Measurements from ENCODE around the gene BLVRA. TPM values are rescaled to one million over a fixed set of nuclear protein-coding genes. Genes with fewer than 3 reads are reported as not detected.
A peak's percentile ranks its signal among the peaks of the same experiment; 100 is the strongest.
"Not testable (repeated sequence)": the region's sequence is repeated elsewhere in the genome, so short reads cannot be mapped to it uniquely, and the experiment has no call there.

BLVRA gene
- total RNA-seq, 1 donor from 2014 or later = 27.7 TPM

DNA sequence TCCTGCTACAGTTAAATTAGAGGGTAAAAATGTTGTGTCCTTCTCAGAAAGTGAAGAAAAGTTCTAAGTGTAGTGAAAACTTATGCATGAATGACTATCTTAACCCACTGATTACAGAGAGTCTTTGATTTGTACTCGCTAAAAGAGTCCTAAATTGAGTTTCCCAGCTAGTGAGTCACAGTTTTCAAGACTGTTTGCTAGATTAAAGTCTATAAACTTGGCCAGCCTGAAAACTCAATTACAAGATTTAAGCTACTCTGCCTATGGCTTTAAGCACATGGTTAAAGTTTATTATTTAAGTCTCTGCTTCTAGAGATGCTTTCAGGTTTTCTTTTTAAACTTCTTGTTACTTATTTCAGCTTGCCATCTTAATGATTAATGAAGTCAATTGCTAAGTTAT is 66.5 kb downstream of the BLVRA start:
- Histone ChIP-seq H3K27me3 (ENCODE audit: control insufficient read depth in 3 of 3, insufficient read depth in 3 of 3, low read length in 3 of 3) (peaks cover 0 to 3% (median 0%) of the 10 kb centered on the region in 3 donors), H3K27ac (ENCODE audit: low read depth, low read length) (no peak overlapping the region), H3K36me3 (ENCODE audit: control insufficient read depth in 3 of 3, insufficient read depth in 3 of 3, low read length in 3 of 3) (no peaks in the 10 kb centered on the region), H3K9ac (ENCODE audit: low read depth in 1 of 3, low read length in 3 of 3) (no peak overlapping the region), H3K4me1 (ENCODE audit: control insufficient read depth in 3 of 3, insufficient read depth in 3 of 3, low read length in 3 of 3) (no peaks in the 10 kb centered on the region), H3K4me3 (ENCODE audit: low read length in 3 of 3) (no peak overlapping the region), H3K9me3 (ENCODE audit: control insufficient read depth in 3 of 3, low read length in 3 of 3) (no peaks in the 10 kb centered on the region)

DNA sequence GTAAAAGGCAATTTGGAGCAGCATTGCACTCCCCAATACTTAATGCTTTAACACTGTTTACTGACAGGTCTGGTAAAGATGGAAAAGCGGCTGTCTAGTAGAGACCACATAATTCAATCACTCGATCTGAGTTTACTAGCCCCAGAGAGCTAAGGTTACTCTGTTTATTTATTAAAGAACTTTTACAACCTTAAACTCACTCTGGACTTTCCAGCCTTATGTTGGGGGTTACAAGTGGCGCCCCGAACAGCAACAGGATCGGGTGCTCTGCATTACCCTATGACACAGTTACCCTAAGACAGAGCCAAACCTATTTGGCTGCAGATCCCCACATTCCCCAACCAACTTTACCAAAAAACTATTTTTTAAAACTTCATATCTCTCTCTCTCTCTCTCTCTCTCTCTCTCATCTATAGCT is 66.9 kb downstream of the BLVRA start:
- H3K4me1 ChIP-seq (ENCODE audit: control insufficient read depth in 3 of 3, insufficient read depth in 3 of 3, low read length in 3 of 3) = no peaks in the 10 kb centered on the region
- no peak overlapping the region for H3K27ac ChIP-seq (ENCODE audit: low read depth, low read length)
- H3K4me3 ChIP-seq (ENCODE audit: low read length in 3 of 3) = no peak overlapping the region
- H3K27me3 ChIP-seq (ENCODE audit: control insufficient read depth in 3 of 3, insufficient read depth in 3 of 3, low read length in 3 of 3) = peaks cover 0 to 3% (median 0%) of the 10 kb centered on the region in 3 donors
- no peak overlapping the region for H3K9ac ChIP-seq (ENCODE audit: low read depth in 1 of 3, low read length in 3 of 3)
- H3K9me3 ChIP-seq (ENCODE audit: control insufficient read depth in 3 of 3, low read length in 3 of 3) = no peaks in the 10 kb centered on the region
- H3K36me3 ChIP-seq (ENCODE audit: control insufficient read depth in 3 of 3, insufficient read depth in 3 of 3, low read length in 3 of 3) = no peaks in the 10 kb centered on the region

DNA sequence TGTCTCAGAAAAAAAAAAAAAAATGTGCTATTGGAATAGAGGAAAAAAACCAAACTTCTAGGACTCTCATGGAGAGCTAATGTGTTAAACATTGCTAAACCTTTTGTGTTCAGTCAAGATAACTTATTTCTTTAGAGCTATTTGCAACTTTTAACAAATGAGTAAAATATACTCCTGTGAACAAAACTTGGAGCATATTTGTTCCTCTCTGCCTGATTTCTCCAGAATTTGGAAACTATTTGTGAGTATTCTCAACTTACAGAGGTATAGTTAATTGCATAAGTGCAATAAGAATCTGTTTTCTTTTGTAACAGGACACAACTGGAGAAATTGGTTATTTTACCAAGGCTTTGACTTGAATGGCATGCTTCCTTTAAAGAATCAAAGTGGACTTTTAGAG is 72.4 kb downstream of the BLVRA start:
- H3K4me3 ChIP-seq (ENCODE audit: low read length in 3 of 3); H3K27me3 ChIP-seq (ENCODE audit: control insufficient read depth in 3 of 3, insufficient read depth in 3 of 3, low read length in 3 of 3); H3K36me3 ChIP-seq (ENCODE audit: control insufficient read depth in 3 of 3, insufficient read depth in 3 of 3, low read length in 3 of 3); H3K9me3 ChIP-seq (ENCODE audit: control insufficient read depth in 3 of 3, low read length in 3 of 3); H3K27ac ChIP-seq (ENCODE audit: low read depth, low read length); H3K4me1 ChIP-seq (ENCODE audit: control insufficient read depth in 3 of 3, insufficient read depth in 3 of 3, low read length in 3 of 3); H3K9ac ChIP-seq (ENCODE audit: low read depth in 1 of 3, low read length in 3 of 3): not testable (repeated sequence)

DNA sequence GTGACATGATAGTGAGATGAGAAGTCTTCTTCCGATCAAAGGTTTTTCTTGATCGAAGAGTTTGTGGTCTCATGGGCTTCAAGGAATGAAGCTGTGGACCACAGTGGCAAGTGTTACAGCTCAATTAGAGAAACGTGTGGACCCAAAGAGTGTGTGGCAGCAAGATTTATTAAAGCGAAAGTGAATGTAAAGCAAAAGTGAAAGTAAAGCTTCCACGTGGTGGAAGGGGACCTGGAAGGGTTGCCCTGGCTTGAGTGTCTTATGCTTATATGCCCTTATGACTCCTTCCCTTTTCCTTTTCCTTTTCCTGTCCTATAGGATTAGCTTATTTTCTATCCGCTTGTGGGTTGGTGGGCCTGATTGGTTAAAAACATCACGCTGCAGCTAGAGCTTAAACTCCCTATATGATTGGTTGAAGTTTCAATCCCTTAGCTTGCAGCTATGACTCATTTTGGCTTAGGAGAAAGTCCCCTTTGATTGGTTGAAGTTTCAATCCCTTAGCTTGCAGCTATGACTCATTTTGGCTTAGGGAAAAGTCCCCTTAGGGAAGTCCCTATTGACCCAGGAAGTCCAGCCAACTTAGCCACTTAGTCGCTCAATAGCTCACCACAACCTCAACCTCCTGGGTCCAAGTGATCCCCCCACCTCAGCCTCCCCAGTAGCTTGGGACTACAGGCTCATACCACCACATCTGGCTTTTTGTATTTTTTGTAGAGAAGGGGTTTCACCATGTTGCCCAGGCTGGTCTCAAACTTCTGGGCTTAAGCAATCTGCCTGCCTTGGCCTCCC is 76.2 kb downstream of the BLVRA start:
- Histone ChIP-seq H3K27ac (ENCODE audit: low read depth, low read length) (no peak overlapping the region), H3K4me3 (ENCODE audit: low read length in 3 of 3) (peak overlapping the region in 2 of 3 donors; percentile 28 to 33), H3K4me1 (ENCODE audit: control insufficient read depth in 3 of 3, insufficient read depth in 3 of 3, low read length in 3 of 3) (no peaks in the 10 kb centered on the region), H3K9me3 (ENCODE audit: control insufficient read depth in 3 of 3, low read length in 3 of 3) (no peaks in the 10 kb centered on the region), H3K27me3 (ENCODE audit: control insufficient read depth in 3 of 3, insufficient read depth in 3 of 3, low read length in 3 of 3) (no peaks in the 10 kb centered on the region), H3K36me3 (ENCODE audit: control insufficient read depth in 3 of 3, insufficient read depth in 3 of 3, low read length in 3 of 3) (no peaks in the 10 kb centered on the region), H3K9ac (ENCODE audit: low read depth in 1 of 3, low read length in 3 of 3) (no peak overlapping the region)

DNA sequence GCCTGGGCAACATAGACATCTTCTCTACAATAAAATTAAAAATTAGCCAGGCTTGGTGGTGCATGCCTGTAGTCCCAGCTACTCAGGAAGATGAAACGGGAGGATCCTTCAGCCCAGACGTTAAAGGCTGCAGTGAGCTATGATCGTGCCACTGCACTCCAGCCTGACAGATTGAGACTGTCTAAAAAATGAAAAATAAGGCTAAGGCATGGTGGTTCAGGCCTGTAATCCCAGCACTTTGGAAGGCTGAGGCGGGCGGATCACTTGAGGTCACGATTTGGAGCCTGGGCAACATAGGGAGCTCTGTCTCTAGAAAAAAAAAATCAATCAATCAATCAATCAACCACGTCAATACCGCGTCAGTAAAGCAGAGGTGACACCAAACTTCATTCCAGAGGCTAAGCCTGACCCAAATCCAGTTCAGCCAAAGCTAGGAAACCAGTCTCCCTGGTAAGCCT is 79.8 kb downstream of the BLVRA start:
- Histone ChIP-seq H3K9ac (ENCODE audit: low read depth in 1 of 3, low read length in 3 of 3) (peak overlapping the region in 1 of 3 donors; percentile 66), H3K9me3 (ENCODE audit: control insufficient read depth in 3 of 3, low read length in 3 of 3) (no peaks in the 10 kb centered on the region), H3K4me1 (ENCODE audit: control insufficient read depth in 3 of 3, insufficient read depth in 3 of 3, low read length in 3 of 3) (no peaks in the 10 kb centered on the region), H3K4me3 (ENCODE audit: low read length in 3 of 3) (peak overlapping the region in 1 of 3 donors; percentile 67), H3K27me3 (ENCODE audit: control insufficient read depth in 3 of 3, insufficient read depth in 3 of 3, low read length in 3 of 3) (no peaks in the 10 kb centered on the region), H3K36me3 (ENCODE audit: control insufficient read depth in 3 of 3, insufficient read depth in 3 of 3, low read length in 3 of 3) (no peaks in the 10 kb centered on the region), H3K27ac (ENCODE audit: low read depth, low read length) (no peak overlapping the region)

DNA sequence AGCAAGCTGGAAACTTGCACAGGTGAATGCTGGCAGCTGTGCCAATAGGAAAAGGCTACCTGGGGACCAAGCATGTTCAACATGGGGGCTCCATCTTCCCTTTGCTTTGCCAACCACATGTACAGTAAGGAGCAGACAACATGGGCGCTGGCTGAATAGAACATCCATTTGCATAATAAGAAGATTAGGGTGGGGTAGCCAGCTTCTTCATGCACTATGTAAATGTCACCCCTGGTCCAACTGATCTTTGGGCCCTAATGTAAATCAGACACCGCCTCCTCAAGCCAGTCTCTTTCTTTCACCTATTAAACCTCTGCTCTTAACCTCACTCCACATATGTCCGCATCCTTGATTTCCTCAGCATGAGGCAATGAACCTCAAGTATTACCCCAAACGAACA is 84.8 kb downstream of the BLVRA start:
- Histone ChIP-seq H3K4me1 (ENCODE audit: control insufficient read depth in 3 of 3, insufficient read depth in 3 of 3, low read length in 3 of 3) (no peaks in the 10 kb centered on the region), H3K36me3 (ENCODE audit: control insufficient read depth in 3 of 3, insufficient read depth in 3 of 3, low read length in 3 of 3) (no peaks in the 10 kb centered on the region), H3K9me3 (ENCODE audit: control insufficient read depth in 3 of 3, low read length in 3 of 3) (no peaks in the 10 kb centered on the region), H3K27me3 (ENCODE audit: control insufficient read depth in 3 of 3, insufficient read depth in 3 of 3, low read length in 3 of 3) (no peaks in the 10 kb centered on the region), H3K27ac (ENCODE audit: low read depth, low read length) (no peak overlapping the region), H3K4me3 (ENCODE audit: low read length in 3 of 3) (no peak overlapping the region), H3K9ac (ENCODE audit: low read depth in 1 of 3, low read length in 3 of 3) (no peak overlapping the region)

DNA sequence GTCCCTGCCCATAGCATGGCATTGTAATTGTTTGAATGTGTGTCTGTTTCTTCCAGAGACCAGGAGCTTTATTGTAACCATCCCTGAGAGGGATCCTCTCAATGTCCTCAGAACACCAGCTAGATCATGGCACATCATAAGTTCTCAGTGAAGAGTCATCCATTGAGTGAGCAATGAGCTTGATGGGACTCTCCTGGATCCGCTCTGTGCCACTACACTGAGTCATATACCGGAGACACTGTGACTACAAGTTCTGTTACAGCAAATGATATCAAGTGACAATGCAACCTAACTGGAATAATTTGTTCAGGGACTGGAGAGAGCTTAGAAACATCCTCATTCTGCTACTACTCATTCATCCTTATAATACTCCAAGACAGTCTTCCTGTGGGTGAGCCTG is 85.8 kb downstream of the BLVRA start:
- H3K27me3 ChIP-seq (ENCODE audit: control insufficient read depth in 3 of 3, insufficient read depth in 3 of 3, low read length in 3 of 3) = no peaks in the 10 kb centered on the region
- no peak overlapping the region for H3K27ac ChIP-seq (ENCODE audit: low read depth, low read length)
- no peaks in the 10 kb centered on the region for H3K9me3 ChIP-seq (ENCODE audit: control insufficient read depth in 3 of 3, low read length in 3 of 3)
- no peak overlapping the region for H3K9ac ChIP-seq (ENCODE audit: low read depth in 1 of 3, low read length in 3 of 3)
- no peaks in the 10 kb centered on the region for H3K4me1 ChIP-seq (ENCODE audit: control insufficient read depth in 3 of 3, insufficient read depth in 3 of 3, low read length in 3 of 3)
- H3K4me3 ChIP-seq (ENCODE audit: low read length in 3 of 3) = no peak overlapping the region
- H3K36me3 ChIP-seq (ENCODE audit: control insufficient read depth in 3 of 3, insufficient read depth in 3 of 3, low read length in 3 of 3) = no peaks in the 10 kb centered on the region

DNA sequence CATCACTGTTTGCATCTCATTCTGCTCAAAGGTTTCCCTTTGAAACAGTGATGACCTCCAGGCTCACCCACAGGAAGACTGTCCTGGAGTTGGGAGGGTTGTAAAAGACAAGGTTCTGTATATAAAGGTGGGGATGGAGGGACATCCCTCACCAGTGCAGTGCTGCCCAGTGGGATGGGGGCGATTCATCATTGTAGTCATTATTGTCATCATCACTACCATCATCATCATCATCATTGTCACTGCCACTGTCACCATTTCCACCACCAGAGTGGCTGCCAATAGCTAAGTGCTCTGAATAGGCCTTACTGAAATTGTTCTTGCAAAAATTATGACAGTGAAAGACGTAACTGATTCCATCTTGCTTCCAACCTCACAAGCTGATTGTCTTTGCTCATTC is 86.2 kb downstream of the BLVRA start:
- no peaks in the 10 kb centered on the region for H3K36me3 ChIP-seq (ENCODE audit: control insufficient read depth in 3 of 3, insufficient read depth in 3 of 3, low read length in 3 of 3)
- H3K27ac ChIP-seq (ENCODE audit: low read depth, low read length) = no peak overlapping the region
- no peak overlapping the region for H3K4me3 ChIP-seq (ENCODE audit: low read length in 3 of 3)
- no peak overlapping the region for H3K9ac ChIP-seq (ENCODE audit: low read depth in 1 of 3, low read length in 3 of 3)
- no peaks in the 10 kb centered on the region for H3K9me3 ChIP-seq (ENCODE audit: control insufficient read depth in 3 of 3, low read length in 3 of 3)
- no peaks in the 10 kb centered on the region for H3K27me3 ChIP-seq (ENCODE audit: control insufficient read depth in 3 of 3, insufficient read depth in 3 of 3, low read length in 3 of 3)
- H3K4me1 ChIP-seq (ENCODE audit: control insufficient read depth in 3 of 3, insufficient read depth in 3 of 3, low read length in 3 of 3) = no peaks in the 10 kb centered on the region

DNA sequence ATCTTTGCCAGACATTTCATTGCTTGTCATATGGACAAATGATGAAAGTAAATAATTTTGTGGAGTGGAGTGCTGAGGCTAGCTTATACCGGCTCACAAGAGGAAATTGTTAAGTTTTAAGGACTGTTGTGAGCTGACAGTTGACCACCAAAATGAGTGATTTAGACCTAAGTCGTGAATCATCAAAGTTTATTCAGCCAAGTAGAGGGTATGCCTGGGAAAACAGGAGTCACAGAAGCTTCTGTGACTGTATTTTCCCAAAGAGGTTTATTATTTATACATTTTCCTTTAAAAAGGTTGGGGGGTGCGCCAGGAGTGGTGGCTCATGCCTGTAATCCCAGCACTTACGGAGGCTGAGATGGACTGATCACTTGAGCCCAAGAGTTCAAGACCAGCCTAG is 89.0 kb downstream of the BLVRA start:
- Histone ChIP-seq H3K9ac (ENCODE audit: low read depth in 1 of 3, low read length in 3 of 3) (no peak overlapping the region), H3K27me3 (ENCODE audit: control insufficient read depth in 3 of 3, insufficient read depth in 3 of 3, low read length in 3 of 3) (no peaks in the 10 kb centered on the region), H3K4me1 (ENCODE audit: control insufficient read depth in 3 of 3, insufficient read depth in 3 of 3, low read length in 3 of 3) (no peaks in the 10 kb centered on the region), H3K36me3 (ENCODE audit: control insufficient read depth in 3 of 3, insufficient read depth in 3 of 3, low read length in 3 of 3) (no peaks in the 10 kb centered on the region), H3K27ac (ENCODE audit: low read depth, low read length) (no peak overlapping the region), H3K9me3 (ENCODE audit: control insufficient read depth in 3 of 3, low read length in 3 of 3) (peaks cover 0 to 3% (median 0%) of the 10 kb centered on the region in 3 donors), H3K4me3 (ENCODE audit: low read length in 3 of 3) (no peak overlapping the region)

DNA sequence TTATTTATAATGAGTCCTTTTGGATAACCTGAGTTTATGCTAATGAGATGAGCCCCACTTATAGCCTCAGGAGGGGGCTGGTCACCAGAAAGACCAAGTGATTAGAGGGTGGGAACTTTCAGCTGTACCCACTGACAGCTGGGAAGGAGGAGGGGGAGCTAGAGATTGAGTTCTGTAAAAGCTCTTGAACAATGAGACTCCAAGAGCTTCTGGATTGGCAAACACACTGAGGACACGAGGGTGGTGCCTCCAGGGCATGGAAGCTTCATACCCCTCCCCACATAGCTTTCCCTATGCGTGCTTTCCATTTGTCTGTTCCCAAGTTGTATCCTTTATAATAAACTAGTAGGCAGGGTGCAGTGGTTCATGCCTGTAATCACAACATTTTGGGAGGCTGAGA is 90.6 kb downstream of the BLVRA start:
- H3K27me3 ChIP-seq (ENCODE audit: control insufficient read depth in 3 of 3, insufficient read depth in 3 of 3, low read length in 3 of 3) = no peaks in the 10 kb centered on the region
- H3K36me3 ChIP-seq (ENCODE audit: control insufficient read depth in 3 of 3, insufficient read depth in 3 of 3, low read length in 3 of 3) = no peaks in the 10 kb centered on the region
- H3K9me3 ChIP-seq (ENCODE audit: control insufficient read depth in 3 of 3, low read length in 3 of 3) = peaks cover 0 to 3% (median 0%) of the 10 kb centered on the region in 3 donors
- H3K27ac ChIP-seq (ENCODE audit: low read depth, low read length) = no peak overlapping the region
- H3K4me1 ChIP-seq (ENCODE audit: control insufficient read depth in 3 of 3, insufficient read depth in 3 of 3, low read length in 3 of 3) = no peaks in the 10 kb centered on the region
- H3K4me3 ChIP-seq (ENCODE audit: low read length in 3 of 3) = no peak overlapping the region
- no peak overlapping the region for H3K9ac ChIP-seq (ENCODE audit: low read depth in 1 of 3, low read length in 3 of 3)
